RWPE2 (cell line): ENCODE measurements around the gene MAP3K5.

Source experiments
- ATAC-seq: fragments of 200-7000 bp; cut with Tn5 transposase; 3 replicates; pipeline ENCODE4 v1.9.1; 2021; ENCODE audit warnings: low read depth
- DNase-seq: peaks from one replicate; pipeline ENCODE4 v3.0.0-alpha.2; 2020; ENCODE audit warnings: low spot score
- H3K27ac ChIP-seq: fragments of 450-650 bp; 2 replicates; pipeline ENCODE4 v1.5.1; 2017; ENCODE audit warnings: mild to moderate bottlenecking; ENCODE audit not compliant: poor library complexity, severe bottlenecking
- H3K27me3 ChIP-seq: fragments of 250-450 bp; sonication (Bioruptor Pico); 2 replicates; pipeline ENCODE4 v1.5.1; 2021; ENCODE audit warnings: mild to moderate bottlenecking, moderate library complexity; ENCODE audit not compliant: insufficient read depth, poor library complexity, severe bottlenecking
- H3K36me3 ChIP-seq: fragments of 250-450 bp; sonication (Bioruptor Pico); 2 replicates; pipeline ENCODE4 v1.5.1; 2020; ENCODE audit warnings: low read depth, mild to moderate bottlenecking, moderate library complexity
- H3K4me1 ChIP-seq: fragments of 250-450 bp; sonication (Bioruptor Pico); 2 replicates; pipeline ENCODE4 v1.5.1; 2021; ENCODE audit warnings: mild to moderate bottlenecking, moderate library complexity; ENCODE audit not compliant: insufficient read depth, poor library complexity, severe bottlenecking
- H3K4me3 ChIP-seq: fragments of 250-450 bp; sonication (Bioruptor Pico); 2 replicates; pipeline ENCODE4 v1.5.1; 2021; ENCODE audit warnings: mild to moderate bottlenecking, moderate library complexity; ENCODE audit not compliant: severe bottlenecking
- H3K9me3 ChIP-seq: fragments of 250-450 bp; sonication (Bioruptor Pico); 2 replicates; pipeline ENCODE4 v1.5.1; 2021; ENCODE audit warnings: mild to moderate bottlenecking, moderate library complexity; ENCODE audit not compliant: severe bottlenecking
- CTCF ChIP-seq: fragments of 450-650 bp; IDR thresholded peaks from one replicate; pipeline ENCODE4 v1.5.1; 2017; ENCODE audit warnings: mild to moderate bottlenecking, moderate library complexity; ENCODE audit not compliant: poor library complexity, severe bottlenecking

Gene MAP3K5

GRCh38 chr6:136792410-136793262 is at the start of gene MAP3K5:
TSS of gene MAP3K5 (minus strand) at chr6:136792477. CDS start at chr6:136792157, 320 bp downstream.
- ATAC-seq (peak; percentile 80), DNase-seq (peak; percentile 84)
- Histone ChIP-seq H3K4me3 (peak within 1 kb of the TSS; percentile 73), H3K36me3 (0 out of 2 replicates have a peak, but pooled peaks cover 3% of the 10 kb centered on the region), H3K9me3 (no peaks in the 10 kb centered on the region), H3K27me3 (no peaks in the 10 kb centered on the region), H3K4me1 (peaks cover 21% of the 10 kb centered on the region), H3K27ac (peak within 1 kb of the TSS; percentile 42)
- peak; percentile 92 for TF ChIP-seq CTCF

- Histone ChIP-seq H3K27ac (no peak overlapping the region), H3K36me3 (peaks cover 21% of the 10 kb centered on the region), H3K9me3 (no peaks in the 10 kb centered on the region), H3K4me3 (no peak overlapping the region), H3K27me3 (no peaks in the 10 kb centered on the region), H3K4me1 (no peaks in the 10 kb centered on the region)
- ATAC-seq, result no peak
- no peak for TF ChIP-seq CTCF
- no peak for DNase-seq
Observed at GRCh38 chr6:136840276-136841001, 48.2 kb upstream of the MAP3K5 start.

GRCh38 chr6:136831873-136832562 is 39.7 kb upstream of the MAP3K5 start:
- no peak overlapping the region for H3K27ac ChIP-seq
- H3K9me3 ChIP-seq, result no peaks in the 10 kb centered on the region
- no peak overlapping the region for H3K4me3 ChIP-seq
- no peaks in the 10 kb centered on the region for H3K27me3 ChIP-seq
- DNase-seq (no peak), ATAC-seq (no peak)
- H3K4me1 ChIP-seq, result no peaks in the 10 kb centered on the region
- TF ChIP-seq CTCF, result no peak
- H3K36me3 ChIP-seq, result peaks cover 69% of the 10 kb centered on the region

GRCh38 chr6:136826216-136826615 is 33.9 kb upstream of the MAP3K5 start:
- H3K27ac ChIP-seq, result no peak overlapping the region
- no peak overlapping the region for H3K4me3 ChIP-seq
- H3K27me3 ChIP-seq, result no peaks in the 10 kb centered on the region
- peaks cover 3% of the 10 kb centered on the region for H3K4me1 ChIP-seq
- ATAC-seq (no peak), DNase-seq (no peak)
- peaks cover 56% of the 10 kb centered on the region for H3K36me3 ChIP-seq
- no peak for TF ChIP-seq CTCF
- no peaks in the 10 kb centered on the region for H3K9me3 ChIP-seq
